OCI-LY7 (cell line): Measurements from ENCODE around the gene ALK.

Source experiments
- CTCF ChIP-seq: fragments of 200-600 bp; sonication (generic); conservative IDR thresholded peaks from 2 replicates; pipeline ENCODE4 v1.5.1; 2014; ENCODE audit warnings: mild to moderate bottlenecking, antibody characterized with exemption, low read length, moderate library complexity, mixed read lengths
- EZH2phosphoT487 ChIP-seq: fragments of 200-600 bp; sonication (generic); IDR thresholded peaks from 2 replicates; pipeline ENCODE4 v1.6.1; 2018; ENCODE audit warnings: low read depth, borderline replicate concordance, mild to moderate bottlenecking, mixed run types, antibody characterized with exemption, low read length, moderate library complexity, mixed read lengths

GRCh38 chr2:29193111-29193510, 728.3 kb downstream of the ALK start:
- TF ChIP-seq CTCF (no peak), EZH2phosphoT487 (no peak)
